LNCaP clone FGC (cell line): ENCODE data around the gene SSBP2.
"Not testable (repeated sequence)": the region's sequence is repeated elsewhere in the genome, so short reads cannot be mapped to it uniquely, and the experiment has no call there.

ENCODE experiments used
- DNase-seq: peaks from one replicate; pipeline ENCODE4 v3.0.0-alpha.2; 2011; ENCODE audit warnings: low read depth
- H3K4me3 ChIP-seq: 2 replicates; pipeline ENCODE4 v1.5.1; 2011; ENCODE audit warnings: mild to moderate bottlenecking, low read depth, low read length, control low read depth
- TF ChIP-seq, protein P1 (sequence below): IDR thresholded peaks from 2 replicates; pipeline ENCODE4 v1.5.1; 2012; ENCODE audit warnings: mild to moderate bottlenecking; ENCODE audit not compliant: control insufficient read depth, insufficient read depth; ENCODE audit errors: extremely low read depth

Gene SSBP2

DNA sequence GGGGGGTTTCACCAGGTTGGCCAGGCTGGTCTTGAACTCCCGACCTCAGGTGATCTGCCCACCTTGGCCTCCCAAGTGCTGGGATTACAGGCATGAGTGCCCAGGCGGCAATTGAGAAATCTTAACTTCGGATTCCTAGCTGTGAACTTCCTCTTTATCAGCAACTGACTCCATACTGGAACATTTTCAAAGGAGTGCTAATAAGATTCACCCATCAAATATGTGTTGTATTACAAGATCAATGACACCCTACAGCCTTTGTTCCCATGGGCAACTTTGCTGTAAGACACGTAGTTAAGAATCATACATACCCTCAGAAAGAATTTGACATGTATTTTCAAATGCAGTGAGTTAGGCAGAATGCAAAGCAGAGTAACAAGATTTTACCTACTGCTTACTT is 333.8 kb downstream of the SSBP2 start:
- TF ChIP-seq, protein P1, sequence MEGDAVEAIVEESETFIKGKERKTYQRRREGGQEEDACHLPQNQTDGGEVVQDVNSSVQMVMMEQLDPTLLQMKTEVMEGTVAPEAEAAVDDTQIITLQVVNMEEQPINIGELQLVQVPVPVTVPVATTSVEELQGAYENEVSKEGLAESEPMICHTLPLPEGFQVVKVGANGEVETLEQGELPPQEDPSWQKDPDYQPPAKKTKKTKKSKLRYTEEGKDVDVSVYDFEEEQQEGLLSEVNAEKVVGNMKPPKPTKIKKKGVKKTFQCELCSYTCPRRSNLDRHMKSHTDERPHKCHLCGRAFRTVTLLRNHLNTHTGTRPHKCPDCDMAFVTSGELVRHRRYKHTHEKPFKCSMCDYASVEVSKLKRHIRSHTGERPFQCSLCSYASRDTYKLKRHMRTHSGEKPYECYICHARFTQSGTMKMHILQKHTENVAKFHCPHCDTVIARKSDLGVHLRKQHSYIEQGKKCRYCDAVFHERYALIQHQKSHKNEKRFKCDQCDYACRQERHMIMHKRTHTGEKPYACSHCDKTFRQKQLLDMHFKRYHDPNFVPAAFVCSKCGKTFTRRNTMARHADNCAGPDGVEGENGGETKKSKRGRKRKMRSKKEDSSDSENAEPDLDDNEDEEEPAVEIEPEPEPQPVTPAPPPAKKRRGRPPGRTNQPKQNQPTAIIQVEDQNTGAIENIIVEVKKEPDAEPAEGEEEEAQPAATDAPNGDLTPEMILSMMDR, result no peak
- DNase-seq, result no peak
- no peak overlapping the region for H3K4me3 ChIP-seq

DNA sequence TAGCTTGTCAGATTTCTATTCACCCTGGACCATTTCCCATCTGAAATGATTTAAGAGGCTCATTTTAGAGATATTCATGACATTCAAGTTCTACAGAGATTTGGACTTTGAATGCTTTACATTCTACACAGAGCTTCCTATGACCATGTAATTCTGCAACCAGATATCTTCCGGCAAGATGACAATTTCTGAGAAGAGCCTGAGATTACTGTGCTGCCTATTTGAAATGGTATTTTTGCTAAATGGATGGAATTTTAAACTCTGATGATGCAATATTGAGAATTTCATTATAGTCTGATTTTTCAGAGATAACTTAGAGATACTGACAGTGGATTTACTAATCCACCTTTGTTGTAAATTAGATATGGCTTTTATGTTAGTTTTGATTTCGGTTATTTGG is 341.0 kb downstream of the SSBP2 start:
- TF ChIP-seq, protein P1, result no peak
- DNase-seq, result no peak
- no peak overlapping the region for H3K4me3 ChIP-seq

DNA sequence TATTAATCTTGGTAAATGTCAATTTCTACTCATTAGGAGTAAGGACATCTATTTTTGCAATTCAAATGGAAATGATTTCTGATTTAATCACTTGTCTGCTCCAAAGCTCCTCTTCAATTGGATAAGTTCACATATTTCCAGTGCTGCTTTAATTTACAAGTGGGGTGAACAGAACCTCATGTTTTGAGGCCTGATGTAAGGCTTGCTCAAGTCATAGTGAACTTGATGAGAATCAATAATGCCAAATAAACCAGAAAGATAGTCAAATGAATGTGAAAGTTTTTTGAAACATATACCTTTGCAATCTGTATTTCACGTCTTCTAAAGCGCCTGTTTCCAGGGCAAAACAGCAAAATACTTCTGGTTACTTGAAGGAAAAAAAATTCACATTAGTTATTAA is 341.5 kb downstream of the SSBP2 start:
- no peak for DNase-seq
- TF ChIP-seq, protein P1, result no peak

DNA sequence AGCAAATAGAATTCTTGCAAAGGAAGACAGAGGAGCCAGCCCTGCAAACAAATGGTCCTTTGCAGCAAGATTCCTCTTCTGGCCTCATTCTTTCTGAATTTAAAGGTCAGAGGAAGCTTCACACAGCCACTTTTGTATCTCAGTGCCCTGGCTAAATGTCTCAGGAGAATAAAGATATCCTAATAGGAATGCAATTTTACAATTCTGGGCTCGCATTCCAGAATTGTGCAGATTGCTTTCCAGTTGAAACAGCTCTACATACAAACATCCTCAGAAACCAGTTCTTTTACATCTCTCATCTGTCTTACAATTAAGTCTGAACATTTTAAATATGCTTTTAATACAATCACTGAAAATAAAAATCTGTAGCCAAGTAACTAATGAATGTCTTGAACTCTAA is 342.4 kb downstream of the SSBP2 start:
- TF ChIP-seq, protein P1, result no peak
- no peak for DNase-seq
- no peak overlapping the region for H3K4me3 ChIP-seq

More for the DNA sequence above, 341.5 kb downstream of the SSBP2 start:
- no peak overlapping the region for H3K4me3 ChIP-seq

DNA sequence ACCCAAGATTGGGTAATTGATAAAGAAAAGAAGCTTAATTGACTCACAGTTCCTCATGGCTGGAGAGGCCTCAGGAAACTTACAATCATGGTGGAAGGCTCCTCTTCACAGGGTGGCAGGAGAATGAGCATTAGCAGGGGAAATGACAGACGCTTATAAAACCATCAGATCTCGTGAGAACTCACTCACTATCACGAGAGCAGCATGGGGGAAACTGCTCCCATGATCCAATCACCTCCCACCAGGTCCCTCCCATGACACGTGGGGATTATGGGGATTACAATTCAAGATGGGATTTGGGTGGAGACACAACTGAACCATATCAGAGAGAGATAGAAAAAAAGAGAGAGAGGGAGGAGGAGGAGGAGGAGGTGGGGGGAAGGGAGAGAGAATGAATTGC is 343.1 kb downstream of the SSBP2 start:
- not testable (repeated sequence) for H3K4me3 ChIP-seq, DNase-seq

DNA sequence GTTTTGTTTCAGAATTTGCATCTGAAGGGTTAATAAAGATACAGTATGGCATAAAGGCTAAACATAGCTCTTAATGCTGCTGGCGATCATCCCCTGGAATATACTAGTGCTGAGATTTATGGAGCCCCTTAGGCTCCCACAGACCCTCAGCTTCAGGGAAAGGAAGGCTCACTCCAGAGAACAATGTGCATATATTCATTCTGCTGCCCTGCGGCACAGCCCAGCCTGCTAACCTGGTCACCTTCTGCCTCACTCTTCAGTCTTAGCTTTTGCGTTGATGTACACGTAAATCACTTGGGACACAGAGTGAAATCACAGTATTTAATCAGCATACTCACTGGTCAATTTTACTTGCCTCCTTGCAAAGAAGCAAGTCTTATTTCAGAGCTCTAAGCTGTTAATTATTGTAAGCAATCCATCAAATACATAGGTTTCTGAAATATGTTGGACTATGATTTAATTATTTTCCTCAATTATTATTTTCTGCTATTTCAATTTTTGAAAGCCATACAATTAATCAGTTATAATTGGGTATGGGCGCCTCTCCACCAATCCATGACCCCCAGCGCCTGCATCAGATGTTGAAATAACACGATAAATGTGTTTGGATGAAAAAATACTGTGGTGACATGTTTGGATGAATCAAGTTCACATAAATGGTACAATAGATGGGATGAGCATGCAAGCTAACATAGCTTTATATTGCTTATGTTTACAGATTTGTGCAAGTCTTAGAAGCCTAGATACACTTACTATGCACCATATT is 345.6 kb downstream of the SSBP2 start:
- no peak overlapping the region for H3K4me3 ChIP-seq
- TF ChIP-seq, protein P1, result no peak
- no peak for DNase-seq

DNA sequence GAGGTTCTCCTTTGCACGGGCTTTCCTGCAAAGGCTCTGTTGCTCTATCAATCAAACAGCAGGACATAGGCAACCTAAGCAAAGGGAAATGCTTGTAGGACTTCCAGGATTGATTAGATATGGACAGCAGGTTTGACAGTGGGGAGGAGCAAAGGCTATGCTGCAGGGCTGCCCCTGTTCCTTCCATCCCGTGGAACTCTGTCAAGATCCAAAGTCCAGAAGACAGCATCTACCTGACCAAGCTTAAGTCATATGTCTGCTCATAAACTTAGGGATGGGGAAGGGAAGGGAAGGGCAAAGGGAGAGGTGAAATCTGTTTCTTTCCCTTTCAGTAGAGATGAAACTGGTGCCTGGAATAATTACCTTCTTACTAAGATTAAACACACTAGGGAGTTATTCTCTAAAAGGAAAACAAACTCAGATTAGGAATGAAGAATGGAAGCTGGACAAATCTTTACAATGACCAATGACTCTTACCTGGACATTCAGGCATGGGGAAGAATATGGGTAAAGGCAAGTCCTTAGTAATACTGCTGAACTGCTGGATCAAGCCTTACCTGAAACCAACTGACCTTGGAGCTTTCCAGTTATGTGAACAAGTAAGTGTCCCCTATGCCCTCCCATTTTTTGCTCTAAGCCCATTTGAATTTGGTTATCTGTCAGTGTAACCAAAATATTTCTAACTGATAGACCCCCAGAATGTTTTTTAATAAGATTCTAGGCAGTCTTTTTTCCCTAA is 348.5 kb downstream of the SSBP2 start:
- no peak overlapping the region for H3K4me3 ChIP-seq
- TF ChIP-seq, protein P1, result no peak
- DNase-seq, result no peak
